Activated CD8-positive, alpha-beta T cell treated with anti-CD3 and anti-CD28 coated beads for 36 hours (primary cell): ENCODE data around the gene CNTLN. TPM values are rescaled to one million over a fixed set of nuclear protein-coding genes. Genes with fewer than 3 reads are reported as not detected.

Source experiments
- ATAC-seq: fragments of 200-7000 bp; cut with Tn5 transposase; one replicate; pipeline ENCODE4 v1.10.0; 2021; ENCODE audit warnings: mild to moderate bottlenecking, moderate library complexity
- CTCF ChIA-PET: fragments of 350-600 bp; sonication (Branson Sonifier 250); formaldehyde crosslinking; loops from one replicate; lab custom pipeline; 2021; ENCODE audit warnings: antibody characterized with exemption; lab: Charles Lee
- POLR2A ChIA-PET: fragments of 350-600 bp; sonication (Branson Sonifier 250); formaldehyde crosslinking; loops from one replicate; lab custom pipeline; 2021; ENCODE audit warnings: antibody characterized with exemption; lab: Charles Lee
- DNase-seq: peaks from one replicate; pipeline ENCODE4 v3.0.0-alpha.2; 2020
- H3K27ac Mint-ChIP-seq: one replicate; pipeline ENCODE4 v1.8.0; 2021; ENCODE audit warnings: mild to moderate bottlenecking, mixed read lengths
- H3K27me3 Mint-ChIP-seq: one replicate; pipeline ENCODE4 v1.8.0; 2021; ENCODE audit warnings: mixed read lengths
- H3K36me3 Mint-ChIP-seq: one replicate; pipeline ENCODE4 v1.8.0; 2021; ENCODE audit warnings: low read depth, mixed read lengths
- H3K4me1 Mint-ChIP-seq: one replicate; pipeline ENCODE4 v1.8.0; 2021; ENCODE audit warnings: low read depth, mixed read lengths
- H3K4me3 Mint-ChIP-seq: one replicate; pipeline ENCODE4 v1.8.0; 2021; ENCODE audit warnings: mild to moderate bottlenecking, moderate library complexity, mixed read lengths
- H3K9me3 Mint-ChIP-seq: one replicate; pipeline ENCODE4 v1.8.0; 2021; ENCODE audit warnings: mixed read lengths
- CTCF ChIP-seq: fragments of 200-600 bp; IDR thresholded peaks from one replicate; pipeline ENCODE4 v1.8.0; 2022; ENCODE audit warnings: antibody characterized with exemption, mild to moderate bottlenecking
- intact Hi-C: fragments of 100-400 bp; cut with micrococcal nuclease; formaldehyde crosslinking; loops from one replicate; pipeline ENCODE4 v1.10.0; 2022
- total RNA-seq, 2 experiments: library from RNA; stranded (reverse); gene quantifications; one replicate each; pipeline ENCODE4 v1.2.3, GENCODE V29; 2021

CNTLN gene
- total RNA-seq, 2 experiments from 2014 or later = 0.40 to 0.43 TPM

DNA sequence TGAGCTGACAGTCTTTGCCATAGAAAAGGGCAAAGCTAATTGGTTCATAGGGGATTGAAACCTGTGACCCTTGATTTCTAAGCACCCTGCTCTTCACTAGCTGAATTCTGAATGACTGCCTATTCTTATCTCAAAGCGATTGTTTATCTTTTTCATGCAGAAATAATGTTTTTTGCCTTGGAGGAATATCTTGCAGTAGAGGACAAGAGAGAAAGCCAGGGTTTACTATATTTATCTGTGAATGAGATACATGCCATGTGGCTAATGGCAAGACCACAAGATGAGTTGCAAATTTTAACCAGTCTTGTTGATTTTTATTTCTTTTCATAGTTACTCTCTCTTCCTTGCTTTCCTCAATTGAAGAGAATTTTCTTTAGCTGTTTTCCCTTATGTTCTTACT lies 185.0 kb downstream of the CNTLN start:
- Mint-ChIP-seq H3K4me1 (no peaks in the 10 kb centered on the region), H3K36me3 (no peaks in the 10 kb centered on the region), H3K27ac (no peak overlapping the region), H3K27me3 (no peaks in the 10 kb centered on the region), H3K4me3 (no peak overlapping the region), H3K9me3 (no peaks in the 10 kb centered on the region)
- POLR2A ChIA-PET = no interaction called here
- CTCF ChIA-PET = no interaction called here
- ATAC-seq (no peak), DNase-seq (no peak)
- TF ChIP-seq CTCF = no peak
- intact Hi-C loops = no loop called here

- H3K9me3 Mint-ChIP-seq = no peaks in the 10 kb centered on the region
- H3K27me3 Mint-ChIP-seq = no peaks in the 10 kb centered on the region
- TF ChIP-seq CTCF = no peak
- H3K4me1 Mint-ChIP-seq = no peaks in the 10 kb centered on the region
- no peaks in the 10 kb centered on the region for H3K36me3 Mint-ChIP-seq
- intact Hi-C loops = no loop called here
- ATAC-seq (no peak), DNase-seq (no peak)
- H3K27ac Mint-ChIP-seq = no peak overlapping the region
- POLR2A ChIA-PET = no interaction called here
- CTCF ChIA-PET = no interaction called here
- H3K4me3 Mint-ChIP-seq = no peak overlapping the region
Measured at GRCh38 chr9:17322882-17323864, 188.3 kb downstream of the CNTLN start.

DNA sequence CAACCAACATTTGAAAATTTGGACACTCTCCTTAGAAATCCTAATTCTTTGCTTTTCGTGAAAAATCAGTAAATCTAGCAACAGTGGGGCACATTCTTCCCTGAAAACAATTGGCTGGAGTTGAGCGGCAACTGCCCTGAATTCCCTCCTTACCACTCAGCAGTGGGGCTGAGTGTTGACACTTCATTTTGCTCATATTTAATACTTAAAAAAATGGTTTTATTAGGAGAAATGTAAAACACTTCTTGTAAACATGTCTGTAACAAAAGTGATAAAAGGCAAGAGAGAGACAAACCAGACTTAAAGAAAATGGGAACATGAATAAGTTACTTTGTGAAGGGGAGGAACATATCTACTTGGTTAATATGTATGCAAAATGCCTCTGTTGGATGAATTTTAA lies 193.5 kb downstream of the CNTLN start:
- Mint-ChIP-seq H3K27me3 (no peaks in the 10 kb centered on the region), H3K27ac (no peak overlapping the region), H3K9me3 (no peaks in the 10 kb centered on the region), H3K4me3 (no peak overlapping the region), H3K36me3 (no peaks in the 10 kb centered on the region), H3K4me1 (no peaks in the 10 kb centered on the region)
- ChIA-PET CTCF (interaction anchor here (1.3 kb wide), 1 partner anchor 9 kb away, joined by 4 read pairs; no protein-coding TSS in a partner anchor), POLR2A (no interaction called here)
- no peak for ATAC-seq
- TF ChIP-seq CTCF = no peak
- no peak for DNase-seq
- intact Hi-C loops = no loop called here

DNA sequence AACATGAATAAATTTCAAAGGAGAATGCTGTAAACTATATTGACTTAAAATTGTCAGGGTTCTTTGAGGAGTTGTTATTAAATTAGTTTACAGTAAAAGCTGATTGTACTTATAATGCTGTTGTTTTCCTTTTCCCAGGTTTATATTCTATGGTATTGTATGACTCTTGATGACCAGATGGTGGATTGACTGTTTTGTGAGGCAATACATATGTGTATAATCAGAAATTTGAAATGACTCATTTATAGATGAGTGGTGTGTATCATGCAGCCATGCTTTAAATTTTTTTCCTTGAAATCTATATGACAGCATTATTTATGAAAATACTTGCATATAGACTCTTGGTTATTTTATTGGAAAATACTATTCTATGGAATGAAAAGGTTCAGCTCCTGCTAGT lies 195.3 kb downstream of the CNTLN start:
- Mint-ChIP-seq H3K9me3 (no peaks in the 10 kb centered on the region), H3K4me1 (no peaks in the 10 kb centered on the region)
- ATAC-seq = no peak

More for the DNA sequence above, 195.3 kb downstream of the CNTLN start:
- Mint-ChIP-seq H3K4me3 (no peak overlapping the region), H3K36me3 (no peaks in the 10 kb centered on the region), H3K27ac (no peak overlapping the region), H3K27me3 (no peaks in the 10 kb centered on the region)
- DNase-seq = no peak
- no peak for TF ChIP-seq CTCF
- ChIA-PET POLR2A (no interaction called here), CTCF (no interaction called here)
- intact Hi-C loops = no loop called here
